Adrenal gland (tissue), 12 donors: ENCODE results near the gene SPAG17. TPM values are rescaled to one million over a fixed set of nuclear protein-coding genes. Genes with fewer than 3 reads are reported as not detected.

Experiments used
- DNase-seq, 7 donors: peaks; one replicate each; pipeline ENCODE4 v3.0.0-alpha.2; 2019 to 2020
- H3K27ac ChIP-seq, 5 donors: fragments of 200-600 bp; sonication (generic) in 4 of 5; 1 replicate in 3 of 5; 2 replicates in 2 of 5; pipeline versions ENCODE4 v1.5.1 to v1.8.0; 2016 to 2020; ENCODE audit warnings: mild to moderate bottlenecking in 1 of 5
- H3K27me3 ChIP-seq: fragments of 200-600 bp; 2 replicates; pipeline ENCODE4 v1.8.0; 2021
- H3K36me3 ChIP-seq, 2 donors: fragments of 200-600 bp; replicated peaks in 1 of 2; 1 replicate in 1 of 2; 2 replicates in 1 of 2; pipeline versions ENCODE4 v1.5.1 to v1.8.0; 2018 to 2022
- H3K4me1 ChIP-seq, 2 donors: fragments of 200-600 bp; replicated peaks in 1 of 2; 1 replicate in 1 of 2; 2 replicates in 1 of 2; pipeline versions ENCODE4 v1.5.1 to v1.8.0; 2018 to 2021
- H3K4me3 ChIP-seq, 4 donors: fragments of 200-600 bp; sonication (generic) in 3 of 4; one replicate each; pipeline ENCODE4 v1.5.1; 2016 to 2018
- H3K9me3 ChIP-seq, 3 donors: fragments of 200-600 bp; sonication (generic) in 1 of 3; replicated peaks in 1 of 3; 1 replicate in 2 of 3; 2 replicates in 1 of 3; pipeline versions ENCODE4 v1.5.1 to v1.8.0; 2016 to 2021
- POLR2A ChIP-seq, 2 donors: fragments of 450-650 bp; IDR thresholded peaks; one replicate each; pipeline ENCODE4 v1.6.1; 2017; ENCODE audit warnings: antibody characterized with exemption in 2 of 2, mild to moderate bottlenecking in 2 of 2, moderate library complexity in 1 of 2
- whole genome bisulfite sequencing, 4 donors: extraction: QIAGEN DNeasy Blood & Tissue Kit in 2 of 4; methylation state at CpG; one replicate each; pipeline versions ENCODE4 v1.1.5 to v1.1.7; 2013 to 2017; 5-methylcytosine and 5-hydroxymethylcytosine counted together
- intact Hi-C, 2 donors: fragments of 100-400 bp; cut with DNase I; formaldehyde crosslinking; loops; one replicate each; pipeline versions ENCODE4 v1.14.1 to v1.15.0; 2022 to 2023
- polyA plus RNA-seq, 3 donors: library from polyadenylated mRNA; stranded (reverse); fragments of 200-250 nt in 2 of 3; fragments of 350-450 nt in 1 of 3; fragmentation: Illumina TruSeq in 1 of 3; extraction: RNeasy Lipid Tissue Mini Kit (QIAGEN cat#74804) in 1 of 3; gene quantifications; one replicate each; pipeline ENCODE4 v1.2.3, GENCODE V29; 2013 to 2014
- total RNA-seq, 9 donors: library from RNA; depleted of rRNA in 4 of 9; stranded (reverse); fragments of >200 nt in 4 of 9; fragments of 120-200 nt in 1 of 9; fragmentation: NEBNext Ultra II Directional in 1 of 9; extraction: Animal tissue kit (Norgen Biotek cat#: 25700) in 1 of 9; gene quantifications; one replicate each; pipeline versions ENCODE4 v1.1.0 to v1.2.4, GENCODE V29; 2013 to 2023
- TF ChIP-seq, protein P1 (sequence below), 6 experiments: fragments of 450-650 bp in 4 of 6; fragments of 200-600 bp in 2 of 6; sonication (generic) in 1 of 6; IDR thresholded peaks; 1 replicate in 5 of 6; 2 replicates in 1 of 6; pipeline versions ENCODE4 v1.5.1 to v1.8.0; 2016 to 2021; ENCODE audit warnings: antibody characterized with exemption in 6 of 6, mild to moderate bottlenecking in 2 of 6, moderate library complexity in 1 of 6
- donor health status: healthy with polysubstance abuse.
- donor health status: Bipolar disorder and iron deficiency.
- donor health status: DM: yes; HTN: yes; CAD: no.
- donor health status: DM: no; HTN: no; CAD: no.
- donor health status: DM: no; HTN: no; CAD: no.
- donor health status: DM: yes; HTN: yes; CAD: no.

The SPAG17 gene
- total and polyA plus RNA-seq, 12 donors = 0.07 to 2.2 (median 0.57) TPM; not detected in 1

DNA sequence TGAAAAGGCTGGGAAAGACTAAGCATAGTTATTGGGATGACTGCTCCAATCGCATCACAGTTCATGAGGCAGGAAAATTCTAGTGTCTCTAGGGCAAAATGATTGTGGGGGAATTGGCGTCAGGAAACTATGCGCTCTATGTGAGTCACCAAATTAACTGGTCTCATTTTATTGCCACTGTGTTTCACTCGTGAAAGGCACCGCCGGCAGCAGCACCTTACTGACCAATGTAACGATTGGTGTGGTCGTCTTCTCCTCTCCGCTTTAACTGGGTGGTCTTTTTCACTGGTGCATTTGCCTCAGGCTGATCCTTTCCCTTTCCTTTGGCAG is 83.5 kb downstream of the SPAG17 start:
- TF ChIP-seq POLR2A (IDR thresholded peaks at IDR 0.05) = no peak
- TF ChIP-seq, protein P1, sequence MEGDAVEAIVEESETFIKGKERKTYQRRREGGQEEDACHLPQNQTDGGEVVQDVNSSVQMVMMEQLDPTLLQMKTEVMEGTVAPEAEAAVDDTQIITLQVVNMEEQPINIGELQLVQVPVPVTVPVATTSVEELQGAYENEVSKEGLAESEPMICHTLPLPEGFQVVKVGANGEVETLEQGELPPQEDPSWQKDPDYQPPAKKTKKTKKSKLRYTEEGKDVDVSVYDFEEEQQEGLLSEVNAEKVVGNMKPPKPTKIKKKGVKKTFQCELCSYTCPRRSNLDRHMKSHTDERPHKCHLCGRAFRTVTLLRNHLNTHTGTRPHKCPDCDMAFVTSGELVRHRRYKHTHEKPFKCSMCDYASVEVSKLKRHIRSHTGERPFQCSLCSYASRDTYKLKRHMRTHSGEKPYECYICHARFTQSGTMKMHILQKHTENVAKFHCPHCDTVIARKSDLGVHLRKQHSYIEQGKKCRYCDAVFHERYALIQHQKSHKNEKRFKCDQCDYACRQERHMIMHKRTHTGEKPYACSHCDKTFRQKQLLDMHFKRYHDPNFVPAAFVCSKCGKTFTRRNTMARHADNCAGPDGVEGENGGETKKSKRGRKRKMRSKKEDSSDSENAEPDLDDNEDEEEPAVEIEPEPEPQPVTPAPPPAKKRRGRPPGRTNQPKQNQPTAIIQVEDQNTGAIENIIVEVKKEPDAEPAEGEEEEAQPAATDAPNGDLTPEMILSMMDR (IDR thresholded peaks at IDR 0.05) = no peak
- DNase-seq = no peak
- peaks cover 6% of the 10 kb centered on the region for H3K27me3 ChIP-seq
- H3K4me1 ChIP-seq = no peaks in the 10 kb centered on the region
- 75 to 80% (median 78%) methylated on average over 9 of the region's 9 CpGs for WGBS, 4 donors
- H3K27ac ChIP-seq = no peak overlapping the region
- no peaks in the 10 kb centered on the region for H3K9me3 ChIP-seq
- intact Hi-C loops = no loop called here
- no peak overlapping the region for H3K4me3 ChIP-seq
- H3K36me3 ChIP-seq = no peaks in the 10 kb centered on the region

DNA sequence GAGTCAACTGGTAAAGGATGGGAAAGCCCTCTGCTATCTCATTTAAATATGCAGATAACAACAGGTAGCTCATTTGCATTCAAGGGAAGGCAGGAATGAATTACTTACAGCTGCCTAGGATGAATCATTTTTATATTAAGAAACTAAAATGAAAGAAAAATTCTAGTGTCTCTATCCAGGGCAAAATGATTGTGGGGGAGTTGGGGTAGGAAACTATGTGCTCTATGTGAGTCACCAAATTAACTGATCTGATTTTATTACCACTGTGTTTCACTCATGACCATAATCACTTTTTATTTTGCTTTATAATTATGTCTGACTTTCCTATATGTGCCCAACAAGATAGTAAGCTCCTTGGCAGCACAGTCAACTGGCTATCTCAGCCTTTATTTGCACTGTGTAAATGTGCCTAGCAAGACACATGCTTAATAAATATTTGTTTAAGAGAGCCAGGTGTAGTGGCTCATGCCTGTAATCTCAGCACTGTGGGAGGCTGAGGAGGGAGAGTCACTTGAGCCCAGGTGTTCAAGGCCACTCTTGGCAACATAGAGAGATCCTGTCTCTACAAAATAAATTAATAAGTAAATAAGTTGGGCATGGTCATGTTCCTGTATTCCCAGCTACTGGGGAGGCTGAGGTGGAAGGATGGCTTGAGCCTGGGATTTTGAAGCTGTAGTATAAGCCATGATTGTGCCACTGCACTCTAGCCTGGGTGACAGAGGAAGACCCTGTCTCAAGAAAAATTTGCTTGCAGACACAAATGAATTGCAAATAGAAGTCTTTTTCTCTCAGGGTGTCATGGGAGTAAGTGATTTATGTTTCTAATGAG is 84.1 kb downstream of the SPAG17 start:
- Histone ChIP-seq H3K27ac (no peak overlapping the region), H3K36me3 (no peaks in the 10 kb centered on the region), H3K4me3 (no peak overlapping the region), H3K4me1 (no peaks in the 10 kb centered on the region), H3K9me3 (no peaks in the 10 kb centered on the region), H3K27me3 (peaks cover 6% of the 10 kb centered on the region)
- intact Hi-C loops = no loop called here
- TF ChIP-seq, protein P1 (IDR thresholded peaks at IDR 0.05) = no peak
- no peak for DNase-seq

DNA sequence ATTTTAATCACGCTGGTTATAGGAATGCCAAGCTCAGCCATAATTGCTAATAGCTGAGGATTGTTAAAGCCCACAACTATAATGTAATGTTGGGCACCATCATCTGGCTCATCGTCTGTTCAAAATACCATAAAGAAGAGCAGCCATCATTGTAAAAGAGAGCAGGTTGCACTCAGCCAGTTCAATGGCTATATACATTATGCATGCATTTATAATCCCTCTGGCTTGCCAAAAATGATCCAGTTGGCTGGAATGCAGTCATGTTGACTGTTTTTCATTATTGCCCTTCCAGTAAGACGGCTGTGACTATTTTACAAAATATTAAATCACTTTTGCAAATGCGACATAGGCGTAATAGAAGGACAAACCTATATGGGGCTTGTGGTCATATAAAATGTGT is 85.3 kb downstream of the SPAG17 start:
- no peak for TF ChIP-seq POLR2A (IDR thresholded peaks at IDR 0.05)
- TF ChIP-seq, protein P1 (IDR thresholded peaks at IDR 0.05) = no peak
- no peak for DNase-seq
- intact Hi-C loops = no loop called here
- Histone ChIP-seq H3K9me3 (no peaks in the 10 kb centered on the region), H3K27me3 (peaks cover 6% of the 10 kb centered on the region), H3K27ac (no peak overlapping the region), H3K4me1 (no peaks in the 10 kb centered on the region), H3K36me3 (no peaks in the 10 kb centered on the region), H3K4me3 (no peak overlapping the region)
- 67 to 83% (median 72%) methylated on average over 5 of the region's 5 CpGs for WGBS, 4 donors

DNA sequence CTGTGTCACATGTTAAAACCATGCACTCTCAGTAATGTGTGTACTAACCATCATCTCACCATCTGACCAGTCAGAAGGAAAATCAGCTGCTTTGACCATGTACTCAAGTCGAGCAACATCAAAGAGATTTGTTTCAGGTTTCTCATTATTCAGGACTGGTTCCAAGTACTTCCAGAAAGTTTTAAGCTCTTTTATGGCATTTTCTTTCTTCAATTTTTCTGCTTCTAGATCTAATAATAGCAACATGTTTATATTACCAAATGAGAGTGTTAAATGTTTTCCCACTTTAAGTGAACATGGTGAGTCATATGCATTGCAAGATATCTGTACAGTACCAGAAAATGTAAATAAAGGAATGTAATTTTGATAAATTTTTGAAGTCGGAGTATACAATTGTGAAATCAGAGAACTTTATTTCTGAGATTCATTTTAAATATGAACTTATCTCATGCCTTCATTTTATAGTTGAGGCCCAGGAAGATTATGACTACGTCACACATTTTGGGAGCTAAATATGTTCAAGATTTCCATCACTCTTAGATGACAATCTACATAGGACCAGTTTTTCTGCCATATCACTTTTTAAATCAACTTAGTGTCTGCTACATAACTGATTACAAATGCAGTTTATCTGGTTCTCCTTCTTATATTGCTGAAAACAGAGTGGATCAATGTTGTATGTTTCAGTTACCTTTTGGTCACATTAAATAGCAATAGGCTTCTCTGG is 87.2 kb downstream of the SPAG17 start:
- H3K27ac ChIP-seq = no peak overlapping the region
- TF ChIP-seq, protein P1 (IDR thresholded peaks at IDR 0.05) = no peak
- no peak for TF ChIP-seq POLR2A (IDR thresholded peaks at IDR 0.05)
- no peaks in the 10 kb centered on the region for H3K36me3 ChIP-seq
- intact Hi-C loops = no loop called here
- H3K27me3 ChIP-seq = peaks cover 6% of the 10 kb centered on the region
- 64 to 74% (median 67%) methylated on average over 3 of the region's 3 CpGs for WGBS, 4 donors
- no peak overlapping the region for H3K4me3 ChIP-seq
- H3K9me3 ChIP-seq = no peaks in the 10 kb centered on the region
- no peak for DNase-seq
- no peaks in the 10 kb centered on the region for H3K4me1 ChIP-seq
